Measurements from ENCODE around the gene PLPPR1.

Gene PLPPR1

DNA sequence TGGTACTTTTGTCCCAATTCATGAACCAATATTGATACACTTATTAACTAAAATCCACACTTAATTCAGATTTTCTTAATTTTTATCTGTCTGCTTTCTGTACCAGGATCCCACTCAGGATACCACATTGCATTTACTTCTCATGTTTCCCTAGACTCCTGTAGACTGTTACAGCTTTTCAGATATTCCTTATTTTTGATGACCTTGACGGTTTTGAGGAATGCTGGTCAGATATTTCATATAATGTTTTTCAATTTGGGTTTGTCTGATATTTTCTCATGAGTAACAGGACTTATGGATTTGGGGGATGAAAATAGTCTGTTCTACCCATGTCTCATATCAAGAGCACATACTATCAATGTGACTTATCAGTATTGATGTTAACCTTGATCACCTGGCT is 37.4 kb downstream of the PLPPR1 start:
- no peak overlapping the region for H2AFZ ChIP-seq (ENCODE audit: low read length)
- TF ChIP-seq, protein P1, sequence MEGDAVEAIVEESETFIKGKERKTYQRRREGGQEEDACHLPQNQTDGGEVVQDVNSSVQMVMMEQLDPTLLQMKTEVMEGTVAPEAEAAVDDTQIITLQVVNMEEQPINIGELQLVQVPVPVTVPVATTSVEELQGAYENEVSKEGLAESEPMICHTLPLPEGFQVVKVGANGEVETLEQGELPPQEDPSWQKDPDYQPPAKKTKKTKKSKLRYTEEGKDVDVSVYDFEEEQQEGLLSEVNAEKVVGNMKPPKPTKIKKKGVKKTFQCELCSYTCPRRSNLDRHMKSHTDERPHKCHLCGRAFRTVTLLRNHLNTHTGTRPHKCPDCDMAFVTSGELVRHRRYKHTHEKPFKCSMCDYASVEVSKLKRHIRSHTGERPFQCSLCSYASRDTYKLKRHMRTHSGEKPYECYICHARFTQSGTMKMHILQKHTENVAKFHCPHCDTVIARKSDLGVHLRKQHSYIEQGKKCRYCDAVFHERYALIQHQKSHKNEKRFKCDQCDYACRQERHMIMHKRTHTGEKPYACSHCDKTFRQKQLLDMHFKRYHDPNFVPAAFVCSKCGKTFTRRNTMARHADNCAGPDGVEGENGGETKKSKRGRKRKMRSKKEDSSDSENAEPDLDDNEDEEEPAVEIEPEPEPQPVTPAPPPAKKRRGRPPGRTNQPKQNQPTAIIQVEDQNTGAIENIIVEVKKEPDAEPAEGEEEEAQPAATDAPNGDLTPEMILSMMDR (IDR thresholded peaks at IDR 0.05; ENCODE audit: low read length) = no peak
- TF ChIP-seq EZH2 (IDR thresholded peaks at IDR 0.05; ENCODE audit: borderline replicate concordance, low read length) = no peak
- H3K9ac ChIP-seq (ENCODE audit: low read length) = no peak overlapping the region

DNA sequence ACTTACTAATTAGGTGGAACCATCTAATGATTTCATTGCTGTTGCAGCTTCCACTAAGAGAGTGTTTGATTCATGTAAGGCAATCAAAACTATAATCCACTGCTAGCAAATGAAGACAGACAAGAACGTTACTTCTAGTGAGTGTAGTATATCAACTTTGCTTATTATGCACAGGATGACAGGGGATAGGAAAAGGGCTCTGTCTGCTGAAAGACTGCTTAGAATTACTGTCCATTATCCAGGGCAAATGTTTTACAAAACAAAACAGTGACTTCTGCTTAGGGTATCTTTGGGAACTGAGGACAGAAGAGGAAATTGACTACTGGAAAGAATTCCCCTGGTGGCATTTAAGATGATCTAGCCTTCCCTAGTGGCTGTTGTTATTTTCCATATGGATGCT is 40.2 kb downstream of the PLPPR1 start:
- H3K4me2 ChIP-seq (ENCODE audit: low read length) = no peak overlapping the region

More for the DNA sequence above, 37.4 kb downstream of the PLPPR1 start:
- Histone ChIP-seq H4K20me1 (ENCODE audit: insufficient read depth, low read length) (no peaks in the 10 kb centered on the region), H3K4me3 (ENCODE audit: low read depth, low read length, poor library complexity, severe bottlenecking) (no peak overlapping the region), H3K9me2 (ENCODE audit: low read depth, low read length) (no peaks in the 10 kb centered on the region), H3K27me3 (ENCODE audit: insufficient read depth, low read length) (no peaks in the 10 kb centered on the region), H3K27ac (ENCODE audit: low read depth, low read length, poor library complexity, severe bottlenecking) (no peak overlapping the region), H3K79me2 (ENCODE audit: insufficient read depth, low read length) (no peaks in the 10 kb centered on the region), H3K4me2 (ENCODE audit: low read length) (no peak overlapping the region), H3F3A (ENCODE audit: insufficient read depth, low read length) (no peaks in the 10 kb centered on the region), H3K9me3 (ENCODE audit: low read length) (no peaks in the 10 kb centered on the region), H3K4me1 (ENCODE audit: insufficient read depth, low read length, severe bottlenecking) (no peaks in the 10 kb centered on the region), H3K36me3 (ENCODE audit: insufficient read depth, low read length) (no peaks in the 10 kb centered on the region)

DNA sequence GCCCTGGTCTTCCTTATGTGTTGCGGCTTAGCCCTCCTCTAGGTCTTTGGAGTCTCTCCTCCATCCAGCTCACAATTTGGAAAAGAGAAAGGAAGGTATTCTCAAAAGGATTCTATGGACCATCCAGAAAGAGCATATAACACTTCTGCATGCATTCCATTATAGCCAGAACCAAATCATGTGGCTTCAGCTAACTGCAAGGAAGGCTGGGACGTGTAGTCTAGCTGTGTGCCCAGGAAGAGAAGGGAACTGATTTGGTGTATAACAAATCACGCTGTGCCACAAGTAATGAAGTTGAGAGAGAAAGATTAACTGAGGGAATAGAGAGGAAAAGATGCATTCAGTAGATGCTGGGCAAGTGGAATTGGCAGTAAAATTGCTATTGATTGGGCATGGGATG is 43.7 kb downstream of the PLPPR1 start:
- Histone ChIP-seq H3K9me3 (ENCODE audit: low read length) (no peaks in the 10 kb centered on the region), H3K36me3 (ENCODE audit: insufficient read depth, low read length) (no peaks in the 10 kb centered on the region), H3F3A (ENCODE audit: insufficient read depth, low read length) (no peaks in the 10 kb centered on the region), H2AFZ (ENCODE audit: low read length) (no peak overlapping the region), H3K9me2 (ENCODE audit: low read depth, low read length) (no peaks in the 10 kb centered on the region), H3K27me3 (ENCODE audit: insufficient read depth, low read length) (no peaks in the 10 kb centered on the region), H3K4me1 (ENCODE audit: insufficient read depth, low read length, severe bottlenecking) (no peaks in the 10 kb centered on the region), H3K79me2 (ENCODE audit: insufficient read depth, low read length) (no peaks in the 10 kb centered on the region), H4K20me1 (ENCODE audit: insufficient read depth, low read length) (no peaks in the 10 kb centered on the region), H3K4me2 (ENCODE audit: low read length) (no peak overlapping the region), H3K9ac (ENCODE audit: low read length) (no peak overlapping the region), H3K27ac (ENCODE audit: low read depth, low read length, poor library complexity, severe bottlenecking) (no peak overlapping the region), H3K4me3 (ENCODE audit: low read depth, low read length, poor library complexity, severe bottlenecking) (no peak overlapping the region)
- TF ChIP-seq, protein P1 (IDR thresholded peaks at IDR 0.05; ENCODE audit: low read length) = no peak
- TF ChIP-seq EZH2 (IDR thresholded peaks at IDR 0.05; ENCODE audit: borderline replicate concordance, low read length) = no peak

More for the DNA sequence above, 40.2 kb downstream of the PLPPR1 start:
- Histone ChIP-seq H3K79me2 (ENCODE audit: insufficient read depth, low read length) (no peaks in the 10 kb centered on the region), H3K27ac (ENCODE audit: low read depth, low read length, poor library complexity, severe bottlenecking) (no peak overlapping the region), H3K9me2 (ENCODE audit: low read depth, low read length) (no peaks in the 10 kb centered on the region), H3K36me3 (ENCODE audit: insufficient read depth, low read length) (no peaks in the 10 kb centered on the region), H4K20me1 (ENCODE audit: insufficient read depth, low read length) (no peaks in the 10 kb centered on the region), H3K4me3 (ENCODE audit: low read depth, low read length, poor library complexity, severe bottlenecking) (no peak overlapping the region), H3F3A (ENCODE audit: insufficient read depth, low read length) (no peaks in the 10 kb centered on the region), H3K4me1 (ENCODE audit: insufficient read depth, low read length, severe bottlenecking) (no peaks in the 10 kb centered on the region), H3K9me3 (ENCODE audit: low read length) (no peaks in the 10 kb centered on the region), H2AFZ (ENCODE audit: low read length) (no peak overlapping the region), H3K9ac (ENCODE audit: low read length) (no peak overlapping the region), H3K27me3 (ENCODE audit: insufficient read depth, low read length) (no peaks in the 10 kb centered on the region)
- TF ChIP-seq, protein P1 (IDR thresholded peaks at IDR 0.05; ENCODE audit: low read length) = no peak
- TF ChIP-seq EZH2 (IDR thresholded peaks at IDR 0.05; ENCODE audit: borderline replicate concordance, low read length) = no peak

Measured in OCI-LY1 (cell line).